Testis (tissue), 2 donors: Measurements from ENCODE around the gene KCNG1.

ENCODE experiments used
- POLR2A ChIP-seq: fragments of 450-650 bp; IDR thresholded peaks from one replicate; pipeline ENCODE4 v1.6.1; 2017; ENCODE audit warnings: antibody characterized with exemption, mild to moderate bottlenecking, moderate library complexity
- TF ChIP-seq, protein P1 (sequence below), 3 experiments: fragments of 450-650 bp in 2 of 3; fragments of 200-600 bp in 1 of 3; sonication (generic) in 1 of 3; IDR thresholded peaks; one replicate each; pipeline ENCODE4 v1.5.1; 2016 to 2019; ENCODE audit warnings: antibody characterized with exemption in 3 of 3, mild to moderate bottlenecking in 2 of 3, moderate library complexity in 1 of 3

DNA sequence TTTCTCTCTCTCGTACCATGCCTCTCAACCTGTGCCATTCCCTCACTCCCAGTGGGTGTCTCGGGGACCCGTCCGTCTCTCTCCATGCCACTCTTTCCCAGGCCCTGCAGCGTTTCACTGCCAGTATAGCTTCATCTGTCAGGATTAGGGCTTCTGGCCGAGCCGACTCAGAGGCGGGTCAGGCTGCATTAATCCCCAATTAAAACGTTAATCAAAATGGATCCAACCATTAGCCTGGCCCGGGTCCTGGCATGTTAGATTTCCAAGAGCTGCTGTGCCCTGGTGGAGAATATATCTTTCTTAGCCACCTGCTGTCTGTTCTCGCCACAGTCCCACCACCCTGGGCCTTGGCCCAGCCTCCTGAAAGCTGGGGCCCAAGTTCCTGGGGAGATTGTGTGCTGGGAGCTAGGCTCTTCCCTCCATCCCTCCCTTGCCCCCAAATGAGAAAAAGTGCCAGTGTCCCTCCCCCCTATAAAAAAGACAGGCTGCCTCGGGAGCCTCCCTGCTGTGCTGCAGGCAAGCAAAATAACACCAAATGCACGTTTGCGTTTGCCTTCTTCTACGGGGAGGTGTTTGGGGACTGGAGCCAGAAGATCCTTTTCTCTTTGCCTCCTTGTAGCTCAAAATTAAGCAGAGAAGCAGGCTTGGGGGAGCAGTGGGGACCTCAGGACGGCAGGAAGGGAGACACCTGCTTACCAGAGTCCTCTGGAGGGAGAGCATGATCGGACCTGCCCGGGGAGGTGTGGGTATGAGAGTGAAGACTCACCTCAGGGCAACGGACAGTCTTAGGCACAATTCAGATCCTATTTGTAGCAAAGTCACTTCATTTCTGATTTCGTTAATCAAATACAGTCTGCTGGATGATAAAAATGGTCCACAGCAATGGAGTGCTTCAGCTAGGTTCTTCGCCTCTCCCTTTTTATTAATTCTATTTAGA, 3.0 kb downstream of the KCNG1 start:
- TF ChIP-seq, protein P1, sequence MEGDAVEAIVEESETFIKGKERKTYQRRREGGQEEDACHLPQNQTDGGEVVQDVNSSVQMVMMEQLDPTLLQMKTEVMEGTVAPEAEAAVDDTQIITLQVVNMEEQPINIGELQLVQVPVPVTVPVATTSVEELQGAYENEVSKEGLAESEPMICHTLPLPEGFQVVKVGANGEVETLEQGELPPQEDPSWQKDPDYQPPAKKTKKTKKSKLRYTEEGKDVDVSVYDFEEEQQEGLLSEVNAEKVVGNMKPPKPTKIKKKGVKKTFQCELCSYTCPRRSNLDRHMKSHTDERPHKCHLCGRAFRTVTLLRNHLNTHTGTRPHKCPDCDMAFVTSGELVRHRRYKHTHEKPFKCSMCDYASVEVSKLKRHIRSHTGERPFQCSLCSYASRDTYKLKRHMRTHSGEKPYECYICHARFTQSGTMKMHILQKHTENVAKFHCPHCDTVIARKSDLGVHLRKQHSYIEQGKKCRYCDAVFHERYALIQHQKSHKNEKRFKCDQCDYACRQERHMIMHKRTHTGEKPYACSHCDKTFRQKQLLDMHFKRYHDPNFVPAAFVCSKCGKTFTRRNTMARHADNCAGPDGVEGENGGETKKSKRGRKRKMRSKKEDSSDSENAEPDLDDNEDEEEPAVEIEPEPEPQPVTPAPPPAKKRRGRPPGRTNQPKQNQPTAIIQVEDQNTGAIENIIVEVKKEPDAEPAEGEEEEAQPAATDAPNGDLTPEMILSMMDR (IDR thresholded peaks at IDR 0.05), result no peak
- TF ChIP-seq POLR2A, result no peak
